SKM-1 (cell line): Measurements from ENCODE around the gene RDH16.
"Not testable (repeated sequence)": the region's sequence is repeated elsewhere in the genome, so short reads cannot be mapped to it uniquely, and the experiment has no call there.

ENCODE experiments used
- DNase-seq: peaks from one replicate; lab custom pipeline; 2025; ENCODE audit not compliant: unreplicated experiment; lab: John Stamatoyannopoulos, UW

Gene RDH16

DNA sequence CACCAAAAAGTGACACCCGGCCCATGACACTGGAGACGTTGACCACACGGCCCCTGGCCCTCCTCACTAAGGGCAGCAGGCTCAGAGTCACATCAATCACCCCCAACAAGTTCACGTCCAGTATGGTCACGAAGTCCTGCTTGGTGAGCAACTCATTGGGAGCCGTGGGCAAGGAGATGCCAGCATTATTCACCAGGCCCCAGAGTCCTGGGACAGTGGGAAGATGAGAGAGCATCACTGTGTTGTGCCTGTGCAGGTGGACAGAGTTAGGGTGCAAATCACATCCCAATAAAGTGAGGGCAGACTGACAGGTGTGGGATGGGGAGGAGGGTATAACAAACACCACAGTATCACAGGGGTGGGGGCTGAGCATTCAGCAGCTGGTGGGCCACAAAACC is 2.5 kb downstream of the RDH16 start:
- no peak for DNase-seq

DNA sequence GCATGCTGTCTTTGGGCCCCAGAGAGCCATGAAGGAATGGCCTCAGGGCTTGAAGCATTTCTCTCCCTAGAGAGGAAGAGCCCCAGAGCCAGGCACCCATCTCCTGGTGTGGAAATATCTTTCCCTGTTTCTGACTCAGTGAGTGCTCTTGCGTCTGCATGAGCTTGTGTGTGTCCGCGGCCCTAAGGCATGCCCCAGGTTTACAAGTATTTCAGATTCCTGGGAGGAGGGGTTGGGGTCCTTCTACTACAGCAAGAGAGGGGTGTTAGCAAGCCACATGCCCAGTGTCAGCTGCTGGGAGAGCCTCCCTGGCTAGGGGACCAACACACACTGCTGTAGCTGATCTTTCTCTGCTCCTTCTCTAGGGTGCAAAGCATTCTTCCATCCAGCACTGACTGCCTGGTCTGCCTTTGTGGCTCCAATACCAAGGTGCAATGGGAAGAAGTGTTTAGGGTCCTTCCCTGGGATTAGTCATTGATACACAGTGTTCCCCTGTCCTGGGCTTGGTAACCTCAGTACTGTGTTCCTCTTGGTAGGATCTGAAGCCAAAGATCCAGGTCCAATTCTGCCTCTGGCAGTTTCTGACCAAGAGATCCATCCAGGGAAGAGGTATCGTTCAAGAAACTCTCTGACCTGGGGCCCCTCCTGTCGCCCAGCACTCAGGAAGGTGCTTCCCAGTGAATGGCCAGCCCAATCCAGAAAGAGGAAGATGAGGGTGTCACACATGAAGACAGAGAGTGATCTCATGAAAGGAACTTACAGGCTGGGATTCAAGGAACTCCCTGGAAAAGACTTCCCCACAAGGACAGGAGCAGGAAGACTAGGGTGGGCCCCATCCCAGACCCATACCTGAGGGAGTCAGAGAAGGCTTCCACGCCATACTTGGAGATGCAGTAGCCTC is 3.1 kb downstream of the RDH16 start:
- no peak for DNase-seq

DNA sequence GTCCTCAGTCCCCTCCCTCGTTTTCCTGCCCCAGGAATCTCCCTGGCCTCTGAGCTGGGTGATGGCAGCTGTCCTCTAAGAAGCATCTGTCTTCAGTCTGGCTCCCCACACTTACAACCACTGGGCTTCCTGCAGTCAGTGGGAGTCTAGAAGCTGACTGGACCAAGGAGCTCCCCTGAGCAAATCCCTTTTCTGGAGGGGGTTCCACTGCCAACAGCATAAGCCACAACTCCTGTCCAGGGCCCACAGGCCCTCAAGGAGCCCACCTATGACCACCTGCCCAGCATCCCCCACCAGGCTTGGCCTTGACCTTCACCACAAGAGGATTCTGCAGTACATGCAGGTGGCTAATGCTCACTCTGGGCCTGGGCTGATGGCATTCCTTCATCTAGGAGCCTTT is 4.1 kb downstream of the RDH16 start:
- DNase-seq = no peak

DNA sequence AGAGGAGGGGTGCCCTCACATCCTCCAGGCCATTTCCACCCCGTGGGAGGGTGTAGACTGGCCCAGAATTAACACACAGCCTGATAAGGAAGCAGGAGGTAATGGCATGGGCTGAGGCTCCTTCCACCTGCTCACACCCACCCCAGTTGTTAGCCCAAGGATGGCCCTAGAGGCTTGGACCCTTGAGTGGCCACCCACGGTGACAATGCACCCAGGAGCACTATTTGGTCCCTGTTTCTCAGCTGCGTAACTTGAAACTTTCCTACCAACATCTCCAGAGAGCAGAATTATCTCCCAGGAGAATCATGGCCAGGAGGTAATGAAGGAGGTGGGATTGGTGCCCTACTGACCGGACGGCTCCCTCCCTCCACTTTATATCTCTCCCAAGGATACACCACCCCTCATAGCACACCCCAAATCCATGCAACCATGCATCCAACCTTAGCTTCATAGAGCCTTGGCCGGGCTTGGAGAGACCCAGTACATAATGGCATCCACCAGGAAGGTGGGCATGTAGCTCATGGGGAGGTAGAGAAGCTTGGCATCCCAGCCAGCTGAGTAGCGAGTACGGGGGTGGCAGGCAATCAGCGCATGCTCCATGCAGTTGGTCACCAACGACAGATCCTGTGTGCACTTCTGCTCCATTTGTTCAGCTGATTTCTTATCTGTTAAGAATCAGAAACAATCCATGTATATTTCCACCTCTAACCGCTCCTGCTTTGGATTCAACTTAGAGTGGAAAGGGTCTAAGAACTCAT is 5.6 kb downstream of the RDH16 start:
- no peak for DNase-seq

DNA sequence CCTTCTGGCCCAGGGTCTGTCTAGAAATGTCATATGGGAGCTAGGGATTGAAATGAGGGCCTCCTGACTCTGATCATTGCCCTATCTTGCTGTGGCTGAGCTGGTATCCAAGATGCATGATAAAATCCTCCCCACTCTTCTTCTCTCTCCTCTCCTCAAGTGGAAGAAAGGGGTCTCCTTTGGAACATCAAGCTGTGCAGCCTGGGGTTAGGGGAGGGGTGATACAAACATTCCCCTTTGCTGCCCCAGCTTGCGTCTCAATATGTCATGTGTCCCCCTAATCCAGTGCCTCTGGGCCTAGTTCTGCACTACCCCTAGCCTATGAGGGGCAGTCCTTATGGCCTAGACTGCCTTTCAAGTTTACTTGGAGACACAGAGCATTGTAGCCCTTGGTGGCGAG is 8.5 kb downstream of the RDH16 start:
- DNase-seq = no peak

DNA sequence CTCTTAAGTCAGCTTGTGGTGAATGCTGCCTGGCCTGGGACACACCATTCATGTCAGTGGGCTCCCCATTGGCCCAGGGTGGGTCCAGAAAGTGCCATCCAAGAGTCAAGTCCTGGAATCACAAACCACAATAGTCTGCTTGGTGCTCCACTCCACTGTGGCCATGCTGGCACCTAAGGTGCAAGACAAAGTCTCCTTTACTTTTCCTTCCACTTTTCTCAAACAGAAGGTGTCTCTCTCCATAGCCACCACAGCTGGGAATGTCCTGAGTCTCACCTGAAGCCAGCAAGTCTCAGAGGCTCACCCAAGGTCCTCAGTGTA is 9.0 kb downstream of the RDH16 start:
- no peak for DNase-seq

DNA sequence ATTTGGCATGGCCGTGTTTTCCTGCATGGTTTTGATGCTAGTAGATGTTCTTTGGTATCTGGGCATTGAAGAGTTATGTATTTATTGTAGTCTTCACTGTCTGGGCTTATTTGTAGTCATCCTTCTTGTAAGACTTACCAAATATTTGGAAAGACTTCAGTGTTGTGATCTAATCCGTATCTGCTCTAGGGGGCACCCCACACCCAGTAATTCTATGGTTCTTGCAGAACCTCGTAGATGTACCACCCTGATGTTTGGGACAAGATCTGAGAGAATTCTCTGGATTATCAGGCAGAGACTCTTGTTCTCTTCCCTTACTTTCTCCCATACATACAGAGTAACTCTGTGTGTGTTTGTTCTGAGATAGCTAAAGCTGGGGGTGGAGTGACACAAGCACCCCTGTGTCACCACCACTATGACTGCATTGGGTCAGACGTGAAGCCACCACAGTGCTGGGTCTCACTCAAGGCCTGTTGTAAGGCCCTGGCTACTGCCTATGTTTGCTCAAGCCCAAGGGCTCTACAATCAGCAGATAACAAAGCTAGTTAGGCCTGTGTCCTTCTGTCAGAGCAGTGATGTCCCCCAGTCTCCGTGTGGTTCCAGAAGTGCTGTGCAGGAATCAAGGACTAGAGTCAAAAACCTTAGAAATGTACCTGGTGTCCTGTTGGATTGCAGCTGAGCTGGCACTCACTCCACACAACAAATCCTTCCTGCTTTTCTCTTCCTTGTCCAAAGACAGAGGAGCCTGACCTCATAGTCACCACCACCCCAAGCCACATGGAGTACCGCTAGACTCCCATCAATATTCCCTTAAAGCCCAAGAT is 9.6 kb downstream of the RDH16 start:
- no peak for DNase-seq

DNA sequence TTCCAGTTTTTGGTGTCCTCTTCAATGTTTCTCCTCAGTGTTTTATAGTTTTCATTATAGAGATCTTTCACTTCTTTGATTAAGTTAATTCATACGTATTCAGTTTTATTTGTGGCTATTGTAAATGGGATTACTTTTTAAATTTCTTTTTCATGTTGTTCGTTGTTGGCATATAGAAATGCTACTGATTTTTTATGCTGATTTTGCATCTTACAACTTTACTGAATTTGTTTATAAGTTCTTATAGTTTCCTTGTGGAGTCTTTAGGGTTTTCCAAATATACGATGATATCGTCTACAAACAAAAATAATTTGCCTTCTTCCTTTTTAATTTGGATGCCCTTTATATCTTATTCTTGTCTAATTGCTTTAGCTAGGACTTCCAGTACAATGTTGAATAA is 13.5 kb downstream of the RDH16 start:
- no peak for DNase-seq

DNA sequence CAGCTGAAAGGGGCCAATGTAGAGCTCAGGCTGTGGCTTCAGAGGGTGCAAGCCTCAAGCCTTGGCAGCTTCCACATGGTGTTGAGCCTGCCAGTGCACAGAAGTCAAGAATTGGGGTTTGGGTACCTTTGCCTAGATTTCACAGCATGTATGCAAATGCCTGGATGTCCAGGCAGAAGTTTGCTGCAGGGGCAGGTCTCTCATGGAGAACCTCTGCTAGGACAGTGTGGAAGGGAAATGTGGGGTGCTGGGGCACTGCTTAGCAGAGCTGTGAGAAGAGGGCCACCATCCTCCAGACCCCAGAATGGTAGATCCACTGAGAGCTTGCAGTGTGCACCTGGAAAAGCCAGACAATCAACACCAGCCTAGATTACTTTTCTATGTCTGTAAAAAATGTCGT is 14.0 kb downstream of the RDH16 start:
- DNase-seq = not testable (repeated sequence)

DNA sequence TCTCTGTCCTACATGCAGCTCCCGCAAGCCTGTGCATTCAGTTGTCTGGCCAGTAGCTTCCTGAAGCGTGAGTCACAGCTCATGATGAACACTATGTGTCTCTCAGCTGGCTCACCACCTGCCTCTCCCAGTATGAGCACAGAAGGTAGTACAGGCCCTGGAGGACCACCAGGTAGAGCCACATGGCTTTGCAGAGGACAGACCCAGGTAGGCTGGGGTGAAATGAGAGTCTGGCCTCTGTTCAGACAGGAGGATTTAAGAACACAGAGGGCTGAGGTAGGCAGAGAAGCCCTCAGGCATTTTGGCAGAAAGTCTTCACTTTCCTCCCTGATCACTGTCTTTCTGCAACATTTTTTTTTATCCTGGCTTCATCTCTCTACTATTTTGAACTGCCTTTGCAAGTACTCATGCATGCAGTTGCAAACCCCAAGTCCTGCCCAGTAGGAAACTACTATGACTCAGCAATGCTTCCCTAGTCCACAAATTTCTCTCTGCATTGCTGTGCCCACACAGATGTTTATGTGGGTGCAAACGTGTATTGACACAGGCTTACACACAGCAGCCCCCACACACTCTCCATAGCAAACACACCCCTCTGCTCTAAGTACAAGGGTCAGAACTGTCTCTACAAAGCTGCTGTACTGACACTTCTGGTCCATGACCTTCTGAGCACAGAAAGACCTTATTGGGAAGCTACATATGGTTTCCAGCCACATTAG is 15.9 kb downstream of the RDH16 start:
- no peak for DNase-seq

DNA sequence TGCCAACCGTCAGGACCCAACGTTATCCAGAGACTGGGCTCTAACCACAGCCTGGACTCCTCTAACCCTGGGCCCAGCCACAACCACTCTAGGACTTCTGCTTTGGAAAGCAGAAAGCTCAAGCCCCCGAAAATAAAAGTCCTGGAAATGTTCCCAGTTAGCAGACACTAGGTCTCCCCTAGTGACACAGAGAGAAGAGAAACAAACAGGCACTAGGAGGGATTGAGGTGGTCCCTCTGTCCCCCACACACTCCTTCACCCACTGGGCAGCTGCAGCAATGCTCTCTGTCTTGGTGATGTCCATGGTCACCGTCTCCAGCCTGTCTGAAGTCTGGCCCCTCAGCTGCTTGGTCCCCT is 16.5 kb downstream of the RDH16 start:
- DNase-seq = not testable (repeated sequence)

DNA sequence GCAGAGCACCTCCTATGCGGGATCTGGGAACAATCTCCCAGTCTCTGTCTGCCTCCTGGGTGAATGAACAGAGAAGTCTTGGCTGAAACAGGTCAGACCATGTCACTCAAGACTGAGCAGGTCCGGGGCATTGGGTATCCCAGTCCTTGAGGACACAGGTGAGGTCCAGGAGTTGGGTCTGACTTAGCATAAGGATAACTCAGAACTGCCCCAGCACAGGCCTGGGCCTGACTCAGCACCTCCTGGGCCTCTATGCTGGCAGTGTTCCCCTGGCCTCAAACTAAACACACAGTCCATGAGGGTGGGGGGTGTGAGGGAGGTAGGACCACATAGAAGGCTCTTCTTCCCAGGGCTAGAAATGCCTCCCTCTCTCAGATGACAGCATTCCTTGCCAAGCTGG is 21.7 kb downstream of the RDH16 start:
- no peak for DNase-seq

DNA sequence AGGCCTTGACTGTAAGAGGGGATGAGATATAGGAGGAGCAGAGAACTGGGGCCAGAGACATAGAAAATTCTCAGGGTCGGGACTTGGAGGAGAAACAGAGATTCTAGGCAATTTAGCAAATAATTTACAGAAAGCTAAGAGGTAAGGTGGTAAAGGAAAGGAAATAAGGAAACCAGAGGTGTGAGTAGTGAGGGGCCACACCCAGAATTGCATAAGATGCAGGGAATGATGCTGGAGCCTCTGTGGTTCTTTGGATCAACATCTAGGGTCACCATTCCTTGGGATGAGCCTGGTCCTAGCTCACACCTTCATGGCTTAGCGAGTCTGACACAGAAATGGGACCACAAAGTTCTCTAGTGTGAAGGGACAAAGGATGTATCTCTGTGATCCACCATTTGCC is 22.3 kb downstream of the RDH16 start:
- no peak for DNase-seq

DNA sequence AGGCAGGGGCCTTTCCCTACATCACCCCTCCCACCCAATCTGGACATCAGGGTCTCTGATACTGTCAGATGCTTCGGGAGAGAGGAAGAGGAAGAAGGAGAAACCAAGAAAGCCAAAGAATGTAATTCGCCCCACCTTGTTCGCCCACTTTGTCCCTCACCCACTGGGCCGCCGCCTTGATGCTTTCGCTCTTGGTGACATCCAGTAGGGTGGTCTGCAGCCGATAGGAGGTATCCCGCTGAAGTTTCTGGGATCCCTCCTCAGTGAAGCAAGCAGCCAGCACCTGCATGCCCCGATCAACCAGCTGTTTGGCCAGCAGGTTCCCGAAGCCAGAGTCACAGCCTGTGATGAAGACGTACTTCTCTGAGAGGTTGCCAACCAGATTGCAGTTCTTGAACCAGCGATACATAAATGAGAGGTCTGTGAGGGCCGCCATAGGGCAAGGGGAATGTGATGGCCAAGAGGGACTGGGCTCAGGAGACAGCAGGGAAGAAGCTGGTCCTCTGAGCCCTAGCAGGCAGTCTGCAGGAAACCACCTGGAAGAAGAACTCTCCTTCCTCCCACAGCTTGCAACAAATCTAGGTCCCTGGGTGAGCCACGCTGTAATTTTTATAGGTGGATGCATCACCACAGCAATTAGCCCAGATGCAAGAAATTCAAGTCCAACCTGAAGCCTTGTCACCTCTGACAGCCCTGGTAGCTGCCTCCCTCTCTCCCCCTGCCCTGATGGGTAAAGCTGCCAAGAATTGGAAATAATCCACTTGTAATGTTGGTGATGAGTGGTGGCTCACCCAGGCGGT is 23.4 kb downstream of the RDH16 start, which contains the start of gene SDR9C7:
Gene SDR9C7 (minus strand): TSS at position 583 of the 800 bp plus-strand sequence. CDS start 147 bp downstream, at position 436.
- no peak for DNase-seq

DNA sequence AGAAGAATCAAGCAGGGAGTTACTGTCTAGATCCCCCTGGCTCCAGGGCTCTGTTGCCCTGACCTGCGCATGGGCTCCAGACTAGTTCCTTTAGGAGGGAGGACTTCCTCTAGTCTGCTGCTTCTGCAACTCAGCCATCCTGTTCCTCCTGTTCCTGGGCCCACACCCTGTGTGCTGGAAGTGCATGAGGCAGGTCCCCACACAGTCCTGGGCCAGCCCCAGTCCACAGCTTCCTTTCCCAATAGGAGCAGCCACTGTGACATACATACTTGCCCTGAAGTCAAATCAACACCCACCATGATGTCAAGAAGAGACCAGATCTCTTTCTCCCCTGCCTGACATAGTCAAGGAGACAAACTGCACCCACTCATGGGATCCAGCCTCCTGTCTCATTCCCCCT is 24.5 kb downstream of the RDH16 start:
- DNase-seq = no peak

DNA sequence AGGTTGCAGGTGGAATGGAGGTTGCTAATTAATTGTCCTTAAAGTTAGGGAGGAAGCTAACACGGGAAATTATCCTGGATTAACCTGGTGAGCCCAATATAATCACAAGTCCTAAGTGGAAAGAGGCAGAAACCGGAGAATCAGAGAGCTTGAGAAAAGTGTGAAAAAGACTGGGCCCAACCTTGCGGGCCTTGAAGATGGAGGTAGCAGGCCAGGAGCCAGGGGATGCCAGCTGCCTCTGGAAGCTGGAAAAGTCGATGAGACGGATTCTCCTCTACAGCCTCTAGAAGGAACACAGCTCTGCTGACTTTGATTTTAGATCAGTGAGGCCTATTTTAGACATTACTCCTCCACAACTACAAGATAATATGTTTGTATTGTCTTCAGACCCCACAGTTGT is 25.3 kb downstream of the RDH16 start:
- DNase-seq = no peak

DNA sequence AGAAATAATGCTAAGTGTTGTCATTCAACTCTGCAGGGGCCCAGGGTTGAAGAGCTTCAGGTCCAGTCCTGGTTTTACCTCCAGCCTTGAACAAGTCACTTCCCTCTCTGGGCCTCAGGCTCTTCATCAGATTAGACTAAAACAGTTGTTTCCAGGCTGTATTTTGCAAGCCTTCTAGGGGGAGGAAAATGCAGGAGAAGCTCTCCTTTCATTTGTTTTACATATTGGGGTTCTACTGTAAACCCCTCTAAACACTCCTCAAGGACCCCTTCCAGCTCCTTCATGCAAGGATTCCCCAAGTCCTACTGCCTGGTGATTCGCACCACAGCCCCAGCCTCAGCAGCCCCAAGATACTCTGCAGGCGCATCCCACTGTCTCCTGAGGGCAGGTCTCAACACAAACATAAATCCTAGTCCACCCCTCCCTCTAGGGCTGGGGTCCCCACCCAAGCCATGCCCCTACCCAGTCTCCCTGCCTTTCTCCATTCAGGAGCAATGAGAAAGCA is 25.9 kb downstream of the RDH16 start:
- DNase-seq = peak; percentile 29

DNA sequence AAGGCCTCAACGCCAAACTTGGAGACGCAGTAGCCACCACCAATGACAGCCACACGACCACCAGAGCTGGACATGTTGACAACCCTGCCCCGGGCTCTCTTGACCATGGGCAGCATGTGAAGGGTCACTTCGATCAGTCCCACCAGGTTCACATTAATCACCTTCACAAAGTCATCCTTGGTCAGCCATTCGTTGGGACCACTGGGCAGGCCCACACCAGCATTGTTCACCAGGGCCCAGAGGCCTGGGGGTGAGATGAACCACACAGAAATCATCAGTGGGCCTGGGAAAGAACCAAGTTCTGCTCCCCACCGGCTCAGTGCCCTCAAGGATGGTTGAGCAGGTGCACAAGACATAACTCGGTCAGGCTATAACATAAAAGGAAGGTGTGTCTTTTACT is 27.2 kb downstream of the RDH16 start:
- DNase-seq = no peak

DNA sequence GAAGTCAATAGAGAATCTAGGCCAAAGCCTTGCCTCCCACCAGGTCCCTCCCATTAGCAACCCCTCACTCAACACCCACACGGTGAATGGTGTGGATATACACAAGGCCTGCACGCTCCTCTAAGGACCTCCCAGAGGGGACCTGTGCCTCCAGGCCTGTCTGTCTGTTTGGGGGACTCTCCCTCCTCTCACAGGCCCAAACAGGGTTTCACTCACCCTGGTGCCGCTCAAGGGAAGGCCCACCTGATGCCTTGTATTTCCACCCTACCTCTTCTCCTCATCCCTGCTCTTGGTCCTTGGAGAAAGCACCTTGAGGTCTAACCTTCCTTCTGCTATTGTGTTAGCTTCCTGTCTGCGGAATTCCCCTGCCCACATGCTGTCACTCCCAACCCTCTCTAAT is 27.6 kb downstream of the RDH16 start:
- DNase-seq = no peak

DNA sequence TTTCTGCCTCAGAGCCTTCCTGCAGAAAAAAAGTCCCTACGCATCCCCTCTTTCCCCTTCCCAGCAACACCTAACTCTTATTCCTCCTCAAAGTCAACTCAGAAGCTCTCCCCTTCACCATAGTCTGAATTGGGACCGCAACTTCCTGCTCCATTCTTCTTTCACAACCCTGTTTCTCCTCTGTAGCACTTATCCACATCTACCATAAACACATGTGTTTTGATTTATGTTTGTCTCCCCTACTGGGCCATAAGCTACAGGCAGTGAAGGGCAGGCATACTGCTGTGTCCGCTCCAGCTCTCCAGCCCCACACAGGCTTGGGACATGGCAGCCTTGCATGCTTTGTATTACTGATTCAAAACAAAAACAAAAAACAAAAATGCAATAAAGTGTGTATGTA is 29.1 kb downstream of the RDH16 start:
- peak; percentile 1 for DNase-seq
